ENCODE data around the gene FAM20C. TPM values are rescaled to one million over a fixed set of nuclear protein-coding genes. Genes with fewer than 3 reads are reported as not detected.

FAM20C gene
- total RNA-seq, 3 donors from 2014 or later = 0.47 to 2.0 (median 1.7) TPM

GRCh38 chr7:223861-224260 is 31.5 kb downstream of the FAM20C start:
- Mint-ChIP-seq H3K9me3 (no peaks in the 10 kb centered on the region), H3K36me3 (ENCODE audit: insufficient read depth) (no peaks in the 10 kb centered on the region)

GRCh38 chr7:226281-226895 is 34.0 kb downstream of the FAM20C start:
- no peaks in the 10 kb centered on the region for H3K36me3 Mint-ChIP-seq (ENCODE audit: insufficient read depth)
- no peak overlapping the region for H3K4me3 Mint-ChIP-seq
- DNase-seq = no peak
- no peak for ATAC-seq
- H3K27me3 Mint-ChIP-seq (ENCODE audit: low read depth) = peaks cover 4% of the 10 kb centered on the region
- H3K4me1 Mint-ChIP-seq (ENCODE audit: low read depth) = no peaks in the 10 kb centered on the region
- no peaks in the 10 kb centered on the region for H3K9me3 Mint-ChIP-seq

More at GRCh38 chr7:223861-224260, 31.5 kb downstream of the FAM20C start:
- H3K4me1 Mint-ChIP-seq (ENCODE audit: low read depth) = no peaks in the 10 kb centered on the region
- DNase-seq (no peak), ATAC-seq (no peak)
- H3K27me3 Mint-ChIP-seq (ENCODE audit: low read depth) = no peaks in the 10 kb centered on the region
- H3K4me3 Mint-ChIP-seq = no peak overlapping the region

- no peak for DNase-seq
- Mint-ChIP-seq H3K9me3 (no peaks in the 10 kb centered on the region), H3K4me1 (ENCODE audit: low read depth) (no peaks in the 10 kb centered on the region), H3K36me3 (ENCODE audit: insufficient read depth) (no peaks in the 10 kb centered on the region), H3K4me3 (no peak overlapping the region), H3K27me3 (ENCODE audit: low read depth) (peaks cover 4% of the 10 kb centered on the region)
- ATAC-seq = no peak
Measured at GRCh38 chr7:227926-228325, 35.6 kb downstream of the FAM20C start.

DNA sequence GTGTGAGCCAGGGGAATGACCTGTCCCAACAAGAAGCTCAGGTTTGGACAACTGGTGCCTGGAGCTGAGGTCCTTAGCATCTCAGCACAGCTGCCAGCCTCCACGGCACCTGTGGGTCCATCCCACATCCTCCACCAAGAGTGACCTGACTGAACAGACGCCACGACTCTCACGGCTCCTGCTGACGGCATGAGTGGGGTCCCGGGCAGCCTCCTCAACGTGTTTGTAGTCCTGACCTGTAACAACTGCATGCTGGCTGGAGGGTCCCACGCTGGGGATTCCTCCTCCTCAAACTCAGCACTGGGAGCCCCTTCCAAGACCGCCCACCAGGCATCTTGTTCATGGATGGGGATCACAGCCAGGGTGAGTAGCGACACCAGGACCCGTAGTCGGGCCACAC is 36.2 kb downstream of the FAM20C start:
- ATAC-seq = no peak
- no peaks in the 10 kb centered on the region for H3K9me3 Mint-ChIP-seq

DNA sequence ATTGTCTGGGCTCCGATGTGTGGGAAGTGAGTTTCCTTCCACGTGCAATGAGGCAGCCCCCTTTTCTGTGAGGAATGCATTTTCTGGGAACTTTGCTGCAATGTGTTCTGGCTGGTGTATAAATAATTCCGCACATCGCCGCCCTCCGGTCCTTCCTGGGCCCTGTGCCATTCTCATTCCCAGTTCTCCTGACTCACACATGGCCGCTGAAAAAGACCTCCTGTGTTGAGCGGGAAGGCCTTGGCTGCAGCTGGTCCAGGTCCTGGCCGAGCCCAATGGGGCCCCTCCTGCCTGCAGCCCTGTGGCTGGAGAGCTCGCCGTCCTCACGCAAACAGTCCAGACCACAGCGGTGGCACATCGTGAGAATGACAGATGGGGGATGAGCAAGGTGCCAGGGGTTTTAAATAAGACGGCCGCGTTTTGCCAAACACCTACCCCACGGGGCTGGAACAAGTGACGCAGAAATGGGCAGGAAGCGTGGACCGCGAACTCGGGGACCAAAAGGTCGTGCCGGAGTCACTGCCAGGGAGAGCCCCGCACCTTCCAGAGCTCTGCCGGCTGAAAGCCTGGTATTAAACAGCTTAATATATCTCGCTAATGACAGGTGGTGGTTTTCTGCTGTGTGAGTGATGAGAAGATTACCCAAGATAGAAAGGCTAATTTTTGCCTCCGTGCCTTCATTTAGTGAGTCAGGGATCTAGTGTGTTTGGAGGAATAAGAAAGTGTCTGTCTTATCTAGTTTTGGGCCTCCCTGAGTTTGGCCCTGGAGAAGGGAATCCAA is 37.0 kb downstream of the FAM20C start:
- DNase-seq = no peak
- H3K36me3 Mint-ChIP-seq (ENCODE audit: insufficient read depth) = no peaks in the 10 kb centered on the region
- ATAC-seq = no peak
- H3K4me3 Mint-ChIP-seq = no peak overlapping the region
- H3K9me3 Mint-ChIP-seq = no peaks in the 10 kb centered on the region
- H3K4me1 Mint-ChIP-seq (ENCODE audit: low read depth) = no peaks in the 10 kb centered on the region
- peaks cover 6% of the 10 kb centered on the region for H3K27me3 Mint-ChIP-seq (ENCODE audit: low read depth)

More for the DNA sequence above, 36.2 kb downstream of the FAM20C start:
- H3K27me3 Mint-ChIP-seq (ENCODE audit: low read depth) = peaks cover 6% of the 10 kb centered on the region
- H3K4me1 Mint-ChIP-seq (ENCODE audit: low read depth) = no peaks in the 10 kb centered on the region
- H3K36me3 Mint-ChIP-seq (ENCODE audit: insufficient read depth) = no peaks in the 10 kb centered on the region
- DNase-seq = no peak
- no peak overlapping the region for H3K4me3 Mint-ChIP-seq

GRCh38 chr7:230274-230673 is 37.9 kb downstream of the FAM20C start:
- Mint-ChIP-seq H3K9me3 (no peaks in the 10 kb centered on the region), H3K36me3 (ENCODE audit: insufficient read depth) (no peaks in the 10 kb centered on the region), H3K4me3 (no peak overlapping the region), H3K27me3 (ENCODE audit: low read depth) (peaks cover 6% of the 10 kb centered on the region), H3K4me1 (ENCODE audit: low read depth) (no peaks in the 10 kb centered on the region)
- ATAC-seq = no peak
- DNase-seq = no peak

GRCh38 chr7:231030-231857 is 38.9 kb downstream of the FAM20C start:
- ATAC-seq = no peak
- Mint-ChIP-seq H3K4me3 (no peak overlapping the region), H3K27me3 (ENCODE audit: low read depth) (peaks cover 6% of the 10 kb centered on the region), H3K36me3 (ENCODE audit: insufficient read depth) (no peaks in the 10 kb centered on the region), H3K9me3 (no peaks in the 10 kb centered on the region), H3K4me1 (ENCODE audit: low read depth) (no peaks in the 10 kb centered on the region)
- no peak for DNase-seq

GRCh38 chr7:231858-232246 is 39.5 kb downstream of the FAM20C start:
- no peaks in the 10 kb centered on the region for H3K36me3 Mint-ChIP-seq (ENCODE audit: insufficient read depth)
- no peaks in the 10 kb centered on the region for H3K4me1 Mint-ChIP-seq (ENCODE audit: low read depth)
- peaks cover 8% of the 10 kb centered on the region for H3K27me3 Mint-ChIP-seq (ENCODE audit: low read depth)
- no peak for ATAC-seq
- DNase-seq = no peak
- no peaks in the 10 kb centered on the region for H3K9me3 Mint-ChIP-seq
- no peak overlapping the region for H3K4me3 Mint-ChIP-seq

GRCh38 chr7:232410-233248 is 40.3 kb downstream of the FAM20C start:
- DNase-seq (no peak), ATAC-seq (no peak)
- H3K9me3 Mint-ChIP-seq = no peaks in the 10 kb centered on the region
- no peaks in the 10 kb centered on the region for H3K4me1 Mint-ChIP-seq (ENCODE audit: low read depth)
- no peak overlapping the region for H3K4me3 Mint-ChIP-seq
- H3K27me3 Mint-ChIP-seq (ENCODE audit: low read depth) = peaks cover 8% of the 10 kb centered on the region
- no peaks in the 10 kb centered on the region for H3K36me3 Mint-ChIP-seq (ENCODE audit: insufficient read depth)

- DNase-seq = no peak
- ATAC-seq = no peak
- no peaks in the 10 kb centered on the region for H3K36me3 Mint-ChIP-seq (ENCODE audit: insufficient read depth)
- H3K4me1 Mint-ChIP-seq (ENCODE audit: low read depth) = no peaks in the 10 kb centered on the region
- H3K4me3 Mint-ChIP-seq = no peak overlapping the region
- H3K27me3 Mint-ChIP-seq (ENCODE audit: low read depth) = peaks cover 8% of the 10 kb centered on the region
- H3K9me3 Mint-ChIP-seq = no peaks in the 10 kb centered on the region
Measured at GRCh38 chr7:233249-234035, 41.1 kb downstream of the FAM20C start.

DNA sequence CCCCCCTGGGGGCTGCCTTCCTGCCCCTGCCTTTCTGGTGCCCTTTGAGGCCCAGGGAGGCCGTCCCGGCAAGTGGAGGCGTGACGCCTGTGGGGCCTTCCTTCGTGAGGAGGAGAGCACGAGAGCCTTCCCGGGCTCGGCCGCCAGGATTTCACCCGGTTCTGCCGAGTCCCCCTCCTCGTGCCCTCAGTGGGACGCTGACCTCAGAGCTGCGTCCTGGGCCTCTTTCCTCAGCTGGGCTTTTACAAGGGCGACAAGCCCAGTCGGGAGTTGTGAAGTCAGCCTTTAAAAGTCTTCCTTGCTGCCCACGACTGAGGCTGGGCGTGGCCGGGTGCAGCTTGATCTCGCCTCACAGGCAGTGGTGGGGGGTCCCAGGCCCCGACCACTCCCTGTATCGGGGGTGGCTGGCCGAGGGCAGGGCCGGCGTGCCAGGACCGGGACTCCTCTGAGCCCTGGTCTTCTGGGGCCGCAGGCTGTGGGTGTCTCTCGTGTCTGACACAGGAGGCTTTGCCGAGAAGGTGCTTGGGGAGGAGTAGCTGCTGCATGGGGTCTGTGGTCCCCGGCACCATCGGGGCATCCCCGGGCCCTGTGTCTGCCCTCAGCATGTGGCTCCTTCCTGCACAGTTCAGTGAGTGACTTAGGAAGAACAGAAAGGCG is 41.8 kb downstream of the FAM20C start:
- Mint-ChIP-seq H3K9me3 (no peaks in the 10 kb centered on the region), H3K4me1 (ENCODE audit: low read depth) (no peaks in the 10 kb centered on the region), H3K36me3 (ENCODE audit: insufficient read depth) (no peaks in the 10 kb centered on the region), H3K4me3 (no peak overlapping the region), H3K27me3 (ENCODE audit: low read depth) (peaks cover 6% of the 10 kb centered on the region)
- no peak for ATAC-seq
- no peak for DNase-seq

DNA sequence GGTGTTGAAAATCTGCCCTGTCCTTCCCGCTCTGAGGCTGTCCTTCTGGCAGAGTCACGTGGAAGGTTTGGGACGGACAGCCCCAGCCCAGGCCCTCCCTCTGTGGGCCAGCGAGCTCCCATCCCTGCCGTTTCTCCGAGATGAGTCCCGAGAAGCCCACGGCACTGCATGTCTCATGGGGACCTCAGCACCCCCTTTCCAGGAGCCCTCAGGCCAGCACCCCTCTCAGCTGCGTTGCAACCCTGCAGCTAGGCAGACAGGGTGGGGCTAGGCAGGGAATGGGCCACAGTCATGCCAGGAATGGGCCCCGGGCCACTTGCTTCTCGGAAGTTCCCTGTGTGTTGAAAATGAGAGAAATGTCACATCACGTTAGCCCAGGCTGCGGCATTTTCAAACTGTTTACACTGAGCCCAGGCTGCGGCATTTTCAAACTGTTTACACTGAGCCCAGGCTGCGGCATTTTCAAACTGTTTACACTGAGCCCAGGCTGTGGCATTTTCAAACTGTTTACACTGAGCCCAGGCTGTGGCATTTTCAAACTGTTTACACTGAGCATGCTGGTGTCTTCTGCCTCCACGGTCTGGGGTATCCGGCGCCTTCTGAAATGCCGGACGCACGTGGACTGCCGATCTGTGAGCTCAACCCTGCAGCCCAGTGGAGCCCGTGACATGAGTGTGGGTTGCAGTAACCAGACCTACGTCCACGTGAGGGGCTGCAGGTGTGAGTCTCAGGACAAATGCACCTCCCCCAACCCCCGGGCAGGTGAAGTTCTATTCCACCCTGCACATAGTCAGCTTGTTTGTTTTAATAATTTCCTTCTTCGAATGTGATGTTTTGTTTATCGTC is 42.6 kb downstream of the FAM20C start:
- ATAC-seq (no peak), DNase-seq (no peak)
- no peaks in the 10 kb centered on the region for H3K4me1 Mint-ChIP-seq (ENCODE audit: low read depth)
- H3K9me3 Mint-ChIP-seq = no peaks in the 10 kb centered on the region
- H3K27me3 Mint-ChIP-seq (ENCODE audit: low read depth) = peaks cover 4% of the 10 kb centered on the region
- H3K4me3 Mint-ChIP-seq = no peak overlapping the region
- no peaks in the 10 kb centered on the region for H3K36me3 Mint-ChIP-seq (ENCODE audit: insufficient read depth)
